NT2/D1 (cell line): ENCODE results near the gene PLBD2.

Source experiments
- YY1 ChIP-seq: IDR thresholded peaks from 2 replicates; pipeline ENCODE4 v1.6.1; 2011; ENCODE audit not compliant: insufficient read length, insufficient read depth
- ZNF274 ChIP-seq: IDR thresholded peaks from 2 replicates; pipeline ENCODE4 v1.6.1; 2011; ENCODE audit warnings: mild to moderate bottlenecking, low read depth, low read length

DNA sequence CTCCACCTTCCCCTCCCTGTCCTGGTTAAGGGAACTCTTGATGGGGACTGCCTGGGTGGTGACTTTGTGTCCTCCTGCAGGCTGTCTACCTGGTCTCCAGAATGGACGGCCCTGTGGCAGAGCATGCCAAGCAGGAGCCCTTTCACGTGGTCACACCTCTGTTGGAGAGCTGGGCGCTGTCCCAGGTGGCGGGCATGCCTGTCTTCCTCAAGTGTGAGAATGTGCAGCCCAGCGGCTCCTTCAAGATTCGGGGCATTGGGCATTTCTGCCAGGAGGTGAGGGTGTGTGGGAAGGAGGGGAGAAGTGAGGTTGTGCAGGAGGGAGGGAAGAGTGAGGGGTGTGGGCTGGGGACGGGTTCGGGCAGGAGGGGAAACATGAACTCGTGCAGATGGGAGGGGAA, 69.5 kb downstream of the PLBD2 start:
- TF ChIP-seq YY1 = no peak
- no peak for TF ChIP-seq ZNF274
